D721Med (cell line): ENCODE data around the gene CFAP57.

Experiments
- DNase-seq: peaks from one replicate; pipeline ENCODE4 v3.0.0; 2011; ENCODE audit warnings: low spot score; ENCODE audit not compliant: insufficient read length
- FAIRE-seq: peaks from 2 replicates; lab custom pipeline; 2011; peaks lifted over from hg19 to GRCh38; lab: Jason Lieb, UNC
- CTCF ChIP-seq: IDR thresholded peaks from 2 replicates; pipeline ENCODE4 v1.5.1; 2012; ENCODE audit warnings: mild to moderate bottlenecking, control low read depth; ENCODE audit not compliant: insufficient read depth; ENCODE audit errors: missing control alignments

Gene CFAP57

DNA sequence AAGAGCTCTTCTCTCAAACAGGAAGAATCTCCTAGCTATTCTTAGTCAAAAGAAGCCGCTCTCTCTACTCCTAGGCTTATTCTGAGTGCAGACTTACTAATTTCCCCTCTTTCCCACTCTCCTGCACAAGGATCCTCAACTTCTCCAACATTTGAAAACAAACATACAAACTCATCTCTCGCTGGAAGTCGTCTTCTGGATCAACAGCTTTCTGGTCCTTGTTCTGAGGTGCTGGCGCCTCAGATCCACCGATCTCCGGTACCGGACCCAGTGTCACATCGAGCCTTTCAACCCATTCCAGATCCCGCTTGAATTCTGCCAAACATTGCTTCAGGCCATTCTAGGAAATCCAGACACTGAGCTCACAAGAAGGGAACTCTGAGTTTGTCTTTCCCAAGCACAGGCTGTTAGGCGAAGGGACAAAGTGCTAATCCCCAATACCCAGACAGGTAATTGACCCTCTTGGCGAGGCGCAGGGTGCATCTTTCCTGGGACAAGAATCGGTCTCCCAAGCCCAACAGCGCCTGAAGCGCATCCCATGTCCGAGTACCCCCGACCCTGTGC is 736 bp upstream of the CFAP57 start:
- no peak for TF ChIP-seq CTCF
- FAIRE-seq: no peak
- no peak for DNase-seq

- FAIRE-seq (no peak), DNase-seq (peak; percentile 78)
- no peak for TF ChIP-seq CTCF
Observed at GRCh38 chr1:43172527-43172972, 420 bp downstream of the CFAP57 start.

- FAIRE-seq: no peak
- no peak for TF ChIP-seq CTCF
- DNase-seq: no peak
Observed at GRCh38 chr1:43174873-43175272, 2.7 kb downstream of the CFAP57 start.

DNA sequence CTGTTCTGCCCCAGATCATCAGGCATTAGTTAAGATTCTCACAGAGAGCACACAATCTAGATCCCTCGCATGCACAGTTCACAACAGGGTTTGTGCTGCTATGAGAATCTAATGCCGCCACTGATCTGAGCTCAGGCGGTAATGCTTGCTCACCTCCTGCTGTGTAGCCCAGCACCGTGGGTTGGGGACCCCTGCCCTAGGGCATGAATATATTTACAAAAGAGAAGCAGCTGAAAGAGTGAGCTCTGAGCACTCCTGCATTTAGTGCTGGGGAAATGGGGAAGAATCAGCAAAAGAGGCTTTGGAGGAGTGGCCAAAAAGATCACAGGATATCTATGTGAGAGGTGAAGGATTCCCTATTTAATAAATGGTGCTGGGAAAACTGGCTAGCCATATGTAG is 5.6 kb downstream of the CFAP57 start:
- FAIRE-seq: no peak
- DNase-seq: no peak
- no peak for TF ChIP-seq CTCF

DNA sequence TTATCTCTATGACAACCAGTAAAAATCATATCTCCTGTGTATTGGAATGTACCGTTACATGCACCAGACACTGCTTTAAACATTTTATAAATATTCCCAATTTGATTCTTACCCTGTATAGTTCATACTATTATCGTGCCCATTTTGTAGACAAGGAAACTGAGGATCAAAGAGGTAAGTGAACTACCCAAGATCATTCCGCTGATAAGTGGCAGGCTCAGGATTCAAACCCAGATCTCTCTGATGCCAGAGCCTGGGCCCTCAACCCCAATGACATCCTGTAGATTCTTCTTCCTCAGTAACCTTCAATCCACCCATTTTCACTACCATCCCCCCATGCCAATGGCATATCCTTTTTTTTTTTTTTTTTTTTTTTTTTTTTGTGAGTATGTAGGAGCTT is 12.3 kb downstream of the CFAP57 start:
- no peak for FAIRE-seq
- TF ChIP-seq CTCF: no peak

GRCh38 chr1:43184995-43185394 is 12.9 kb downstream of the CFAP57 start:
- DNase-seq (no peak), FAIRE-seq (no peak)
- no peak for TF ChIP-seq CTCF

More for the DNA sequence above, 12.3 kb downstream of the CFAP57 start:
- DNase-seq: no peak

DNA sequence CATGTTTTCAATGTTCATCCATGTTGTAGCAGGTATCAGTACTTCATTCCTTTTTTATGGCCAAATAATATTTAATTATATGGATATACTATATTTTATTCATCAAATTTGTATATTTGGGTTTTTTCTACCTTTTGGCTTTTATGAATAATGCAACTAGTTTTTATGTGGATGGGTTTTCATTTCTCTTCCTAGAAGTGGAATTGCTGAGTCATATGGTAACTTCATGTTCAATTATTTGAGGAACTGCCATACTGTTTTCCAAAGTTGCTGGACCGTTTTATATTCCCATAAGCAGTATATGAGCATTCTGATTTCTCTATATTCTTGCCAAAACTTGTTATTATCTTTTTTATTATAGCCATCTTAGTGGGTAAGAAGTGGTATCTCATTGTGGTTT is 16.0 kb downstream of the CFAP57 start:
- FAIRE-seq (no peak), DNase-seq (no peak)
- TF ChIP-seq CTCF: no peak
